PC-9 (cell line): ENCODE data around the gene CPTP. TPM values are rescaled to one million over a fixed set of nuclear protein-coding genes. Genes with fewer than 3 reads are reported as not detected.

ENCODE experiments used
- BruUV-seq: library from RNA; stranded (reverse); fragments of 400-500 nt; replicated peaks from 2 replicates; lab custom pipeline; 2021; lab: Mats Ljungman, UMichigan
- CTCF ChIA-PET: fragments of 300-600 bp; sonication (Branson Sonifier 250); formaldehyde crosslinking; loops from one replicate; lab custom pipeline; 2022; ENCODE audit warnings: antibody characterized with exemption; lab: Charles Lee
- POLR2A ChIA-PET: fragments of 300-600 bp; sonication (Branson Sonifier 250); formaldehyde crosslinking; loops from one replicate; lab custom pipeline; 2022; ENCODE audit warnings: antibody characterized with exemption; ENCODE audit not compliant: unreplicated experiment; lab: Charles Lee
- DNase-seq, 2 experiments: peaks; one replicate each; pipeline versions ENCODE4 v3.0.0 to v3.0.0-alpha.2; 2015 to 2022; ENCODE audit warnings: mixed read lengths in 1 of 2
- H2AFZ ChIP-seq: fragments of 200-600 bp; sonication (generic); 2 replicates; pipeline ENCODE4 v1.8.1; 2017; ENCODE audit warnings: antibody characterized with exemption
- H3F3A ChIP-seq: fragments of 200-600 bp; sonication (generic); 2 replicates; pipeline ENCODE4 v1.8.1; 2017; ENCODE audit warnings: antibody characterized with exemption, mild to moderate bottlenecking, low read depth; ENCODE audit not compliant: insufficient read depth
- H3K27ac ChIP-seq: fragments of 200-600 bp; sonication (generic); 2 replicates; pipeline ENCODE4 v1.6.1; 2016; ENCODE audit warnings: mixed run types
- H3K27me3 ChIP-seq: fragments of 200-600 bp; sonication (generic); 2 replicates; pipeline ENCODE4 v1.6.1; 2016; ENCODE audit warnings: low read depth, mixed run types; ENCODE audit not compliant: insufficient read depth
- H3K36me3 ChIP-seq: fragments of 200-600 bp; sonication (generic); 2 replicates; pipeline ENCODE4 v1.6.1; 2016; ENCODE audit warnings: low read depth, mixed run types
- H3K4me1 ChIP-seq: fragments of 200-600 bp; sonication (generic); replicated peaks from 2 replicates; pipeline ENCODE4 v1.6.1; 2016; ENCODE audit warnings: mixed run types; ENCODE audit not compliant: insufficient read depth
- H3K4me2 ChIP-seq: fragments of 200-600 bp; sonication (generic); 2 replicates; pipeline ENCODE4 v1.6.1; 2017; ENCODE audit warnings: mixed run types
- H3K4me3 ChIP-seq: fragments of 200-600 bp; sonication (generic); 2 replicates; pipeline ENCODE4 v1.6.1; 2016; ENCODE audit warnings: mixed run types
- H3K79me2 ChIP-seq: fragments of 200-600 bp; sonication (generic); 2 replicates; pipeline ENCODE4 v1.6.1; 2017; ENCODE audit warnings: low read depth, mixed run types
- H3K9me2 ChIP-seq: fragments of 200-600 bp; sonication (generic); 2 replicates; pipeline ENCODE4 v1.8.1; 2017; ENCODE audit warnings: mild to moderate bottlenecking; ENCODE audit not compliant: insufficient read depth
- H3K9me3 ChIP-seq: fragments of 200-600 bp; sonication (generic); 2 replicates; pipeline ENCODE4 v1.8.1; 2016; ENCODE audit warnings: low read depth; ENCODE audit not compliant: insufficient read depth
- H4K20me1 ChIP-seq: fragments of 200-600 bp; sonication (generic); 2 replicates; pipeline ENCODE4 v1.8.1; 2017; ENCODE audit not compliant: insufficient read depth
- EZH2 ChIP-seq: fragments of 200-600 bp; sonication (generic); IDR thresholded peaks from 2 replicates; pipeline ENCODE4 v1.8.0; 2017; ENCODE audit warnings: antibody characterized with exemption, low read depth
- intact Hi-C: fragments of 100-400 bp; cut with micrococcal nuclease; formaldehyde crosslinking; loops from one replicate; pipeline ENCODE4 v1.10.0; 2022; ENCODE audit not compliant: unreplicated experiment
- total RNA-seq: library from RNA; stranded (reverse); gene quantifications from 2 replicates; pipeline ENCODE4 v1.2.3, GENCODE V29; 2021
- TF ChIP-seq, protein P1 (sequence below): fragments of 200-600 bp; sonication (generic); conservative IDR thresholded peaks from 2 replicates; pipeline ENCODE4 v1.6.1; 2017; ENCODE audit warnings: mixed run types, antibody characterized with exemption, mild to moderate bottlenecking, moderate library complexity

Gene CPTP
- total RNA-seq, 1 experiment from 2014 or later: 33.7 TPM

DNA sequence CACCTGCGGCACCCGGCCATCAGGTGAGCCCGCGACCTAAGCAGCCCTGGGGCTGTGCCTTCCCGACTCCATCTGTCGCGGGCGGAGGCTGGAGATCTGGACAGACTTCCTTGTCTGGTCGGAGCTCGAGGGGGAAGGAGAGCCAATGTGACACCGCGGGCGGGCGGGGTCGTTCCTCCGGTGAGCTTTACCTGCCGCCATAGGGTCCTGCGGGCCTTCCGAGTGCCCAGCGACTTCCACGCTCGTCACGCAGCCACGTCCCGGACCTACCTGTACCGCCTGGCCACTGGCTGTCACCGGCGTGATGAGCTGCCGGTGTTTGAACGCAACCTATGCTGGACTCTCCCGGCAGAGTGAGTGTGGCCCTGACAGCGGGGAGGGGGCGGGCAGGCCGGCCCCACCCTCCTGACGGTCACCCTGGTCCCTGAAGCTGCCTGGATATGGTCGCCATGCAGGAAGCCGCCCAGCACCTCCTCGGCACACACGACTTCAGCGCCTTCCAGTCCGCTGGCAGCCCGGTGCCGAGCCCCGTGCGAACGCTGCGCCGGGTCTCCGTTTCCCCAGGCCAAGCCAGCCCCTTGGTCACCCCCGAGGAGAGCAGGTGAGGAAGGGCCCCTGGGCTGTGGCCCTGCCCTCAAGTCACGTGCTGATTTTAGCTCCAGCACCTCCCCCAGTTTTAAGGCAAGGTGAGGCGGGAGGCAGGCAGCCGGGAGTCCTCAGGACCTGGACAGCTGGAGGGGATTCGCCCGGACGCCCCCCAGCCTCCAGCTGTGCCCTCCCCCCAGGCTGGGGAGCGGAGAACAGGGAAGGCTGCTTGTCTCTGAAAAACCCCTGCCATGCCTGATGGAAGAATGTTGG lies 15.1 kb upstream of the CPTP start:
- Histone ChIP-seq H3K9me2 (no peaks in the 10 kb centered on the region), H3K27me3 (no peaks in the 10 kb centered on the region), H3K4me2 (peak overlapping the region; percentile 89), H4K20me1 (peaks cover 32% of the 10 kb centered on the region), H3K27ac (no peak overlapping the region), H3K79me2 (peaks cover 21% of the 10 kb centered on the region; the same call in 1 of the 2 replicates), H2AFZ (peak overlapping the region; percentile 89; the same call in 1 of the 2 replicates), H3K36me3 (no peaks in the 10 kb centered on the region), H3F3A (peaks cover 29% of the 10 kb centered on the region; the same call in 1 of the 2 replicates), H3K9me3 (no peaks in the 10 kb centered on the region), H3K4me1 (peaks cover 35% of the 10 kb centered on the region), H3K4me3 (peak overlapping the region; percentile 81)
- BruUV-seq: TSS peak; percentile 40
- TF ChIP-seq, protein P1, sequence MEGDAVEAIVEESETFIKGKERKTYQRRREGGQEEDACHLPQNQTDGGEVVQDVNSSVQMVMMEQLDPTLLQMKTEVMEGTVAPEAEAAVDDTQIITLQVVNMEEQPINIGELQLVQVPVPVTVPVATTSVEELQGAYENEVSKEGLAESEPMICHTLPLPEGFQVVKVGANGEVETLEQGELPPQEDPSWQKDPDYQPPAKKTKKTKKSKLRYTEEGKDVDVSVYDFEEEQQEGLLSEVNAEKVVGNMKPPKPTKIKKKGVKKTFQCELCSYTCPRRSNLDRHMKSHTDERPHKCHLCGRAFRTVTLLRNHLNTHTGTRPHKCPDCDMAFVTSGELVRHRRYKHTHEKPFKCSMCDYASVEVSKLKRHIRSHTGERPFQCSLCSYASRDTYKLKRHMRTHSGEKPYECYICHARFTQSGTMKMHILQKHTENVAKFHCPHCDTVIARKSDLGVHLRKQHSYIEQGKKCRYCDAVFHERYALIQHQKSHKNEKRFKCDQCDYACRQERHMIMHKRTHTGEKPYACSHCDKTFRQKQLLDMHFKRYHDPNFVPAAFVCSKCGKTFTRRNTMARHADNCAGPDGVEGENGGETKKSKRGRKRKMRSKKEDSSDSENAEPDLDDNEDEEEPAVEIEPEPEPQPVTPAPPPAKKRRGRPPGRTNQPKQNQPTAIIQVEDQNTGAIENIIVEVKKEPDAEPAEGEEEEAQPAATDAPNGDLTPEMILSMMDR: no peak
- TF ChIP-seq EZH2: no peak
- intact Hi-C loops: loop anchor here (1.0 to 10.0 kb wide), 3 partner anchors 35 to 305 kb away; partner anchors contain the start of gene HES4
- CTCF ChIA-PET: interaction anchor here (0.6 kb wide), 1 partner anchor 72 kb away, joined by 3 read pairs; no protein-coding TSS in a partner anchor
- POLR2A ChIA-PET: interaction anchor here (0.5 to 0.8 kb wide), 2 partner anchors 18 to 121 kb away, joined by 3 to 16 read pairs; no protein-coding TSS in a partner anchor
- DNase-seq: peak; percentile 49 to 55

- ChIA-PET POLR2A (no interaction called here), CTCF (no interaction called here)
- Histone ChIP-seq H3K4me3 (peak overlapping the region; percentile 81; the same call in 1 of the 2 replicates), H3K4me2 (peak overlapping the region; percentile 89), H3K9me3 (no peaks in the 10 kb centered on the region), H4K20me1 (peaks cover 31% of the 10 kb centered on the region), H3K27me3 (no peaks in the 10 kb centered on the region), H3K79me2 (peaks cover 27% of the 10 kb centered on the region; the same call in 1 of the 2 replicates), H3F3A (peaks cover 29% of the 10 kb centered on the region; the same call in 1 of the 2 replicates), H2AFZ (no peak overlapping the region), H3K27ac (no peak overlapping the region), H3K36me3 (no peaks in the 10 kb centered on the region), H3K4me1 (peaks cover 30% of the 10 kb centered on the region), H3K9me2 (no peaks in the 10 kb centered on the region)
- intact Hi-C loops: no loop called here
- TF ChIP-seq, protein P1: no peak
- no peak for TF ChIP-seq EZH2
- BruUV-seq: no TSS peak
- DNase-seq: no peak
Measured at GRCh38 chr1:1310109-1310385, 14.6 kb upstream of the CPTP start.

DNA sequence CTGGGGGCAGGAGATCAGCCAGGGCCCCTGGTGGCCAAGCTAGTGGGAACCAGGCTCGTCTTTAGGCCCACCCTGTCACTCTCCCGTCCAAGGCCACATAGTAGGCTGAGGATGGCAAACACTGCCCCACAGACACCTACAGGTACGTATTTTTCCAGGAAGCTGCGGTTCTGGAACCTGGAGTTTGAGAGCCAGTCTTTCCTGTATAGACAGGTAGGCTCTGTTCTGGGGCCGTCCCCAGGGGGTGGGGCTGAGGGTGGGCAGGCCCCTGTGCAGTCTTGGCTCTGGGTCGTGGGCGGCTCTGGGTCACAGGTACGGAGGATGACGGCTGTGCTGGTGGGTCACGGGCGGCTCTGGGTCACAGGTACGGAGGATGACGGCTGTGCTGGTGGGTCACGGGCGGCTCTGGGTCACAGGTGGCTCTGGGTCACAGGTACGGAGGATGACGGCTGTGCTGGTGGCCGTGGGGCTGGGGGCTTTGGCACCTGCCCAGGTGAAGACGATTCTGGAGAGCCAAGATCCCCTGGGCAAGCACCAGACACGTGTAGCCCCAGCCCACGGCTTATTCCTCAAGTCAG lies 14.0 kb upstream of the CPTP start:
- Histone ChIP-seq H2AFZ (no peak overlapping the region), H3K27ac (no peak overlapping the region), H3K4me3 (no peak overlapping the region), H3F3A (peaks cover 26% of the 10 kb centered on the region; the same call in 1 of the 2 replicates), H3K9me3 (no peaks in the 10 kb centered on the region), H3K9me2 (no peaks in the 10 kb centered on the region), H3K27me3 (no peaks in the 10 kb centered on the region), H3K4me1 (peaks cover 25% of the 10 kb centered on the region), H3K79me2 (peaks cover 29% of the 10 kb centered on the region; the same call in 1 of the 2 replicates), H3K36me3 (no peaks in the 10 kb centered on the region), H3K4me2 (no peak overlapping the region), H4K20me1 (peaks cover 31% of the 10 kb centered on the region)
- BruUV-seq: no TSS peak
- ChIA-PET CTCF (no interaction called here), POLR2A (no interaction called here)
- intact Hi-C loops: no loop called here
- TF ChIP-seq EZH2: no peak
- TF ChIP-seq, protein P1: no peak
- no peak for DNase-seq
